HS-27A (cell line): ENCODE data around the gene PGP.
A peak's percentile ranks its signal among the peaks of the same experiment; 100 is the strongest.
"Not testable (repeated sequence)": the region's sequence is repeated elsewhere in the genome, so short reads cannot be mapped to it uniquely, and the experiment has no call there.

ENCODE experiments used
- DNase-seq: peaks from one replicate; pipeline ENCODE4 v3.0.0-alpha.2; 2012; ENCODE audit warnings: low read depth, missing footprints

The PGP gene

GRCh38 chr16:2214719-2214968 lies at the start of gene PGP:
PGP (minus strand) TSS chr16:2214840; CDS start chr16:2214777, 63 bp downstream.
- no peak for DNase-seq

- not testable (repeated sequence) for DNase-seq
Observed at GRCh38 chr16:2263026-2263425, 48.4 kb upstream of the PGP start.

- DNase-seq: no peak
Observed at GRCh38 chr16:2260250-2260649, 45.6 kb upstream of the PGP start.

- not testable (repeated sequence) for DNase-seq
Observed at GRCh38 chr16:2258530-2258929, 43.9 kb upstream of the PGP start.

GRCh38 chr16:2257726-2258125 lies 43.1 kb upstream of the PGP start:
- DNase-seq: no peak

- DNase-seq: no peak
Observed at GRCh38 chr16:2256531-2257140, 42.0 kb upstream of the PGP start.

GRCh38 chr16:2253293-2253692 lies 38.7 kb upstream of the PGP start:
- DNase-seq: no peak

GRCh38 chr16:2252806-2253148 lies 38.1 kb upstream of the PGP start:
- no peak for DNase-seq

- DNase-seq: peak; percentile 84
Observed at GRCh38 chr16:2251296-2252111, 36.9 kb upstream of the PGP start, which contains the start of gene ECI1. ECI1 (minus strand) TSS chr16:2251587; CDS start chr16:2251566, 21 bp downstream.

- no peak for DNase-seq
Observed at GRCh38 chr16:2250652-2251295, 36.1 kb upstream of the PGP start.

- no peak for DNase-seq
Observed at GRCh38 chr16:2246301-2246885, 31.8 kb upstream of the PGP start.

- no peak for DNase-seq
Observed at GRCh38 chr16:2244926-2245795, 30.5 kb upstream of the PGP start.

- no peak for DNase-seq
Observed at GRCh38 chr16:2244301-2244700, 29.7 kb upstream of the PGP start.

GRCh38 chr16:2243781-2244180 lies 29.1 kb upstream of the PGP start:
- DNase-seq: no peak

- no peak for DNase-seq
Observed at GRCh38 chr16:2243031-2243528, 28.4 kb upstream of the PGP start.

- no peak for DNase-seq
Observed at GRCh38 chr16:2242598-2242997, 28.0 kb upstream of the PGP start.

- DNase-seq: not testable (repeated sequence)
Observed at GRCh38 chr16:2240331-2240730, 25.7 kb upstream of the PGP start.

- no peak for DNase-seq
Observed at GRCh38 chr16:2238838-2239675, 24.4 kb upstream of the PGP start.

- DNase-seq: no peak
Observed at GRCh38 chr16:2238150-2238837, 23.7 kb upstream of the PGP start.

GRCh38 chr16:2237493-2238149 lies 23.0 kb upstream of the PGP start:
- DNase-seq: no peak
